Astrocyte of the spinal cord (primary cell): ENCODE measurements around the gene DYNC2H1.

Source experiments
- DNase-seq: peaks from one replicate; pipeline ENCODE4 v3.0.0; 2011; ENCODE audit warnings: low read depth, low spot score
- H3K4me3 ChIP-seq: 2 replicates; pipeline ENCODE4 v1.5.1; 2011; ENCODE audit warnings: low read depth, mild to moderate bottlenecking, low read length, moderate library complexity
- CTCF ChIP-seq: IDR thresholded peaks from 2 replicates; pipeline ENCODE4 v1.5.1; 2012; ENCODE audit warnings: low read depth, mild to moderate bottlenecking, low read length, inconsistent platforms
- in situ Hi-C: cut with HindIII; loops from 2 replicates; pipeline ENCODE4 v1.10.0; 2017; ENCODE audit warnings: low sequenced_read_pairs

Gene DYNC2H1

GRCh38 chr11:103071008-103071407, 38.2 kb upstream of the DYNC2H1 start:
- DNase-seq, result no peak
- no peak for TF ChIP-seq CTCF
- H3K4me3 ChIP-seq, result no peak overlapping the region
- in situ Hi-C loops, result no loop called here

GRCh38 chr11:103076361-103076760, 32.9 kb upstream of the DYNC2H1 start:
- no peak for DNase-seq
- no peak for TF ChIP-seq CTCF
- in situ Hi-C loops, result no loop called here
- no peak overlapping the region for H3K4me3 ChIP-seq

GRCh38 chr11:103077554-103077953, 31.7 kb upstream of the DYNC2H1 start:
- in situ Hi-C loops, result no loop called here
- no peak for TF ChIP-seq CTCF
- no peak for DNase-seq

GRCh38 chr11:103078710-103079109, 30.5 kb upstream of the DYNC2H1 start:
- H3K4me3 ChIP-seq, result no peak overlapping the region
- in situ Hi-C loops, result no loop called here
- TF ChIP-seq CTCF, result no peak
- no peak for DNase-seq

More at GRCh38 chr11:103077554-103077953, 31.7 kb upstream of the DYNC2H1 start:
- H3K4me3 ChIP-seq, result no peak overlapping the region

GRCh38 chr11:103079833-103080232, 29.4 kb upstream of the DYNC2H1 start:
- H3K4me3 ChIP-seq, result no peak overlapping the region
- TF ChIP-seq CTCF, result no peak
- in situ Hi-C loops, result no loop called here
- no peak for DNase-seq

- no peak overlapping the region for H3K4me3 ChIP-seq
- in situ Hi-C loops, result no loop called here
- no peak for TF ChIP-seq CTCF
- peak; percentile 9 for DNase-seq
Observed at GRCh38 chr11:103085758-103086365, 23.4 kb upstream of the DYNC2H1 start.
